Activated CD4-positive, alpha-beta T cell treated with anti-CD3 and anti-CD28 coated beads, Interleukin-10, Interleukin-2, amounts not matched to agents 100 ng/mL and 50 ng/mL, durations not matched to agents 16 hours and 8 hours (primary cell): ENCODE results near the gene CTDSPL.
A peak's percentile ranks its signal among the peaks of the same experiment; 100 is the strongest.
"Not testable (repeated sequence)": the region's sequence is repeated elsewhere in the genome, so short reads cannot be mapped to it uniquely, and the experiment has no call there.

Source experiments
- DNase-seq: peaks from one replicate; pipeline ENCODE4 v3.0.0-alpha.2; 2020

Gene CTDSPL

GRCh38 chr3:37970802-37971201, 109.1 kb downstream of the CTDSPL start:
- no peak for DNase-seq

- DNase-seq = no peak
These were observed 109.8 kb downstream of the CTDSPL start for GRCh38 chr3:37971467-37971866.

GRCh38 chr3:37972056-37972455, 110.4 kb downstream of the CTDSPL start:
- DNase-seq = not testable (repeated sequence)

GRCh38 chr3:37973246-37974054, 111.8 kb downstream of the CTDSPL start:
- DNase-seq = no peak

- peak; percentile 76 for DNase-seq
These were observed 112.7 kb downstream of the CTDSPL start for GRCh38 chr3:37974121-37975083.

DNA sequence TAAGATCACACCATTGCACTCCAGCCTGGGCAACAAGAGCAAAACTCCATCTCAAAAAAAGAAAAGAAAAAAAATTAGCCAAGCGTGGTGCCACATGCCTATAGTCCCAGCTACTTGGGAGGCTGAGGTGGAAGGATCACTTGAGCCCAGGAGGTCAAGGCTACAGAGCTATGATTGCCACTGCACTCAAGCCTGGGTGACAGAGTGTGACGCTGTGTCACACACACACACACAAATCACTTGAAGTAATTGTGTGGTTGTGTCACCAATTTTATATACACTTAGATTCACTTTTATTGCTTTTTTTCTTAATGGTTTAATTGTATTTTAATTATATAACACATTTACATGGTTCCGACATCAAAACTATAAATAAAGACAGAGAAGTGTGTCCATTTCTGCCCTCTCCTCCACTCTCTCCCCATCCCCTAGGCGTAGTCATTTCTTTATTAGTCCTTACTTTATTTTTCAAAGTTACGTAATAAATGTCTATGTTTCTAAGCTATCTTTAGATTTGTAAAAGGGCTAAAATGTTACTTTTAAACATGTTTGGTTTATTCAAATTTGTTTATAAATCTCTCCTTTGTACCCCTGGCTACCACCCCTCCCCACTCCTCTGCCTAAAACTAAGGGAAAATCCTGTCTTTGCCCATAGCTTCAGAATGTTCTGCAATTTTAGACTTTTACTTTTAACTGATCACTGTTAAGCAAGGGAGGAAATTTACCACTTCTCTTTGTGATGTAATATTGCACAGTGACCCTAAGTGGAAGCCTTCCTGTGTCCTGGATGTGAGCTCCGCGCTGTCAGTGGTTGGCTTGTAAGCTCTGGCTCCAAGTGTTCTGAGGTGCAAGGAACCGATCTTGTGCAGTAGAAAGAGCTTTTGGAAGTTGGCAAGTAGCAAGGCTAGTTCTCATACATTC, 118.1 kb downstream of the CTDSPL start:
- no peak for DNase-seq

GRCh38 chr3:37980462-37981347, 119.0 kb downstream of the CTDSPL start:
- no peak for DNase-seq

- DNase-seq = no peak
These were observed 119.6 kb downstream of the CTDSPL start for GRCh38 chr3:37981348-37981664.

DNA sequence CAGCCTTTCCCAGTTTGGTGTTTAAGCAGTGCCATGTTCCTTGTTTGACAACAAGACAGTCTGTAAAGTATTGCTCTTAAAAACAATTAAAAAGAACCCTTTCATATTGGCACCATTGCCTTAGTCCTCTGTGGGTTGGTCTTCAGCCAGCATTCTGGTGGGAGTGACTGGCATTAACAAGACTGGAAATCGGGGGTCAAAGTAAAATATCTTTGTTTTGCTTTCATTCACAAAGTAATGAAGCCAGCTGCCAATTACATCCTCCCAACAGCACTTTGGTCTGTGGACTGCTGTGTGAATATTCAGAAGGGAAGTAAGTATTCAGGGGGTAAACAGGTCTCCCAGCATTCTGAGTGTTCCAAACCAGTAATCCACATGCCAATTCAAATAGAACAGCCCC, 120.7 kb downstream of the CTDSPL start:
- no peak for DNase-seq

GRCh38 chr3:37984051-37984450, 122.4 kb downstream of the CTDSPL start:
- no peak for DNase-seq

DNA sequence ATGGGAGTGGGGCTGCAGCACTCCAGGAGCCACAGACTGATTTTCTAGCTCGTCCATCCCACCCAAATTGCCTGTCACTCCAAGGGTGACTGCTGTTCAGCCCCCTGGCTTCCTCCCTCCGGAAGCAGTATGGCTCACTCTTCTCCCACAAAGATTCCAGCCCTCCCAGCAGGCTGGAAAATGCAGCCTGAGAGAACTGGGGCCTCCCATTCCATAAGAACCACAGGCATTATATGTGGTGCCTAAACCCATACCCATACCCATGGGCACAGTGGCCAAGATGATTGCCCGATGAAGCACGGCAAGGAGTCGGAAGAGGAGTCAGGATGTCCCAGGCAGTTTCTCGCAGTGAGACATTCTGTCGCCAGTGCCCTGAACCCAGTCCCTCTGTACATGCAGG, 122.9 kb downstream of the CTDSPL start:
- no peak for DNase-seq

DNA sequence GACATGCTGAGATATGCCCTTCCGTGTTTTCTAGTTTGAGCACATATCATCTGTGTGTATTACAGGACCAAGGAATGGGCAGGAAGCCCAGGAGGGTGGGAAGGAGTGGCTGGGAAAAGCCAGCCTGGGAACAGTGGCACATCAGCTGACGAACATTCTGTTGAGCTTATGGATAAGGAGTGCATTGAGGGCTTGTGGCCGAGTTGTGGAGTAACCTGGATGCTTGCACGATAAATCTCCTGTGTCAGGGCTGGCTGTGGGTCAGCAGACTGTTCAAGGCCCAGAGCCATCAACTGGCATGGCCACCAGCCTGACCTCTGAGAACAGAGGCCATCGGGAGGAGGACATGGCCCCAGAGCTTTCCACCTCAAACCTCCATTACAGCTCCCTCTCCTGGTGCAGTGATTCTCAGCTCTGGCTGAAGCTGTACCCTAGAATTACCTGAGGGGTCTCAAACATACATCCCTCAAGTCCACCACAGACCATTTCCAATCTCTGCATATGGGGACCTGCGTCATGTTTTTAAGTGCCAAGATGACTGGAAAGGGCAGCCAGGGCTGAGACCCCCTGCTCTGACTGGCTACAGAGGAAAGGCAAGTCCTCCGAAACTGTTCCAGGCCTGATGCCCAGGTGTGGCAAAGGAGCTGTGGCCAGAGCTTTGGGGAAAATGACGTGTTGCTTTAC, 124.1 kb downstream of the CTDSPL start:
- no peak for DNase-seq

DNA sequence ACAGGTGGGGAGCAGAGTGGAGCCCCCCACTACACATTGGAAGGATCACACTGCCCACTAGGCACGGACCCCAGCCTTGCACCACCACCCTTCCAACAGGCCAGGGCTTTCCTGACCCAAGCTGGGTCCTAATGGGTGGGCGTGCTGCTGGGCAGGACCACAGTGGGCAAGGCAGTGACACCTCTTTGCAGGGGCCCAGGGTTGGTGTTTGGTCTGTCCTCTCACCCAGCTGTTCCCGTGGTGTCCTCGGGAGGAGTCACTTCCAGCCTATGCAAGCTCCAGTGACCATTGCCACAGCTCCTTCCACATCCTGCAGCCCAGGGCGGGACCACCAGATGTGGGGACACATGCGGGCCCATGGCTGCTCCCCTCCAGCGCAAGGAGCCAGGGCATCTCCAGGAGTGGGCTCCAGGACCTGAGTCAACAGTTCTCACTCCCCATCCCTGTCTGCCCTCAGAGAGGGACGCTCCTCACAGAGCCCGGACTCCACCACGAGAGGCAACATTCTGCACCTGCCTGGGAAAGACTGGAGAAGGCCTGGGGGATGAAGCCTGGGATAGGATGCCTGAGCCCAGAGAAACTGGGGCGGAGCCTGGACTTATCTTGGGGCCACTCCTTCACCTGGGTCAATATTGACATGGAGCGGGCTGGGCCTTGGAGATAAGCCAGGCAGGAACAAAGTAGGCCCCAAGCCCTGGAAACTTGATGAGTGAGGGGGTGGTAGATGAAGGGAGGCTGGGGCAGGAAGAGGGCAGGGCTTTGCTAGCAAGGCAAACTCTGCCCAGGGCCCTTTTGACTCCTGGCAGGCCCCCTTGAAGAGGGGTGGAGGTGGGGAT, 125.0 kb downstream of the CTDSPL start:
- no peak for DNase-seq

- DNase-seq = no peak
These were observed 125.6 kb downstream of the CTDSPL start for GRCh38 chr3:37987315-37987697.

DNA sequence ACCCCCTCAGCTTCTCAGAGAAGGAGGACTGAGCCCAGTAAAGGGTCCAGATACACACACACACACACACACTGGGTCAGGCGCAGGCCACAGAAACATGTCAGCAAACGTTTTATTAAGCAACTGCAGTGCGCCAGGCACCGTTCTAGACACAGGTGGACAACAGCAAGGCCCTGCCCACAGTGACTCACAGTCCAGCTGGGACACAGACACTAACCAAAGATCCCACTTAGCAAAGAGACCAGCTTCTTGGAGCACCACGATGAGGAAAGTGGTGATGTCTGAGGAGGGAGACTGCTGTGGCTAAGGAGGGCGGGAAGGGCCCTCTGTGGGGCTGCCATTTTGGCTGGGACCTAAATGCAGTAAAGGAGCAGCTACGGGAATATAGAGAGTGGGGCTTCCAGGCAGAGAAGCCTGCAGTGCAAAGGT, 126.1 kb downstream of the CTDSPL start:
- DNase-seq = no peak

DNA sequence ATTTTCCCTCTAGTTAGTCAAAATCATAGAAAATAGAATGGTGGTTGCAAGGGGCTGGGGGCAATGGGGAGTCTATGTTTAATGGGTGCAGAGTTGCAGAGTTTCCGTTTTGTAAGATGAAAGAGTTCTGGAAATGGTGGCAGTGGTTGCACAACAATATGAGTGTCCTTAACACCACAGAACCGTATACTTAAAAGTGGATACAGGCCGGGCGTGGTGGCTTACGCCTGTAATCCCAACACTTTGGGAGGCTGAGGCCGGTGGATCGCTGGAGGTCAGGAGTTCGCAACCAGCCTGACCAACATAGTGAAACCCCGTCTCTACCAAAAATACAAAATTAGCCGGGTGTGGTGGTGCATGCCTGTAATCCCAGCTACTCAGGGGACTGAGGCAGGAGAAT, 126.7 kb downstream of the CTDSPL start:
- not testable (repeated sequence) for DNase-seq

GRCh38 chr3:37988931-37989525, 127.3 kb downstream of the CTDSPL start:
- no peak for DNase-seq

- no peak for DNase-seq
These were observed 128.3 kb downstream of the CTDSPL start for GRCh38 chr3:37989821-37990480.

DNA sequence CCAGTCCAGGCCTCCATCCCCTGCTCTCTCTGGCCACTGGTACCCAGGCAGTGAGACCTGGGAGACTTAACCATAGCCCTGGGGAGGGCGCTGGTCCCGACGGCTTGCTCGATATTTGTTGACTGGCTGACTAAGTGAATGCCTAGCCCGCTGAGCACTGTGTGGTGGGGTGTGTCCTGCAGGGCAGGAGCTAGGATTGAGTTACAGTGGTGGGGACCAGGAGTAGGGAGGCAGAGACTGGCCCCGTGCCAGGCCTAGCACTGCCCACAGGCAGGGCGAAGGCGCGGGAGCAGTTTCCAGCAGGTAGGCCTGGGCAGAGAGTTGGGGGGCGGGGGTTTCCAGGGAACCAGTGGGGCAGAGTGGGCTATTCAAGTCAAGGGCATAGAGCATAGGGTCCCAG, 128.8 kb downstream of the CTDSPL start, which contains the start of gene VILL:
Gene VILL, plus strand, starts transcription at position 260 of the 400 bp plus-strand sequence. CDS start 2,887 bp downstream, outside the sequence.
- no peak for DNase-seq
